ENCODE results near the gene TTC21A. TPM values are rescaled to one million over a fixed set of nuclear protein-coding genes. Genes with fewer than 3 reads are reported as not detected.

Gene TTC21A
- total RNA-seq, 1 donor from 2014 or later = 9.8 TPM

DNA sequence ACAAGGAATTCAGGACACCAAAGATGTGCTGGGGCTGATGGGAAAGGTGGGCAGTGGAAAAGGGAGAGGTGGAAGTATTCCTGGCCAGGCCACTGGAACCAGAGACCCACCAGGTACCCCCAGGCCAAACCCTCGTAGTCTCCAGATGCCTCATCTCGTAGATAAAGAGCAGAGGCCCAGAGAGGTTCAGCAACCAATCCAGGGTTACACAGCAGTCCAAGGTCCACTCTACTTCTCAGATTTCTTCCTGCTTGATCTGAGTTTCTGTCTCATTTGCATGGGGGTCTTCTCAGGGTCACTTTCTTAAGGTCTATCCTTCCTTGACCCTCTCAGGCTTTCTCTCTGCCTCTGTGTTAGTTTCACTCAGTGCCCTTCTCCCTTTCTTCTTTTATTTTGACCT lies 5.1 kb downstream of the TTC21A start:
- H3K9me3 Mint-ChIP-seq = no peaks in the 10 kb centered on the region
- peaks cover 8% of the 10 kb centered on the region for H3K4me1 Mint-ChIP-seq (ENCODE audit: unreplicated experiment)
- no peak overlapping the region for H3K4me3 Mint-ChIP-seq
- H3K27ac Mint-ChIP-seq = no peak overlapping the region
- no peaks in the 10 kb centered on the region for H3K36me3 Mint-ChIP-seq
- no peak for DNase-seq (ENCODE audit: extremely low spot score, unreplicated experiment)
- no peak for TF ChIP-seq CTCF (conservative IDR thresholded peaks at IDR 0.05)
- H3K27me3 Mint-ChIP-seq = no peaks in the 10 kb centered on the region

DNA sequence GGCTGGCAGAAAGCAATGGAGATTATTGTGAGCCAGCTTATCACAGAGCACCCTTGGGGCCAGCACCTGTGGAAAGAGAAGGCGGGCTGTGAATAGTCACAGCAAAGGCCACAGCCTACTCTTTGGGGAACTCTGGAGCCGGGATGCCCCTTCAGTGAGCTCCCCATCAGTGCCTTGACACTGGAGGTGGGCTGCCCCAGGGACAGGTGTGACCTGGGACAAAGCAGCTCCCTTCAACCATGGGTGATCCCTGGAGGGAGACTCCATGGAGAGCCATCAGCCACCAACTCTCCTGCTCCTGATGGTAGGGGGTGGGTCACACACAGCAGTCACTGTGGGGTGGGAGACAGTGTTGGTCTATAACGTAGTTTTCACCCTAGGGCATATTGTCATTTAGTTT lies 5.8 kb downstream of the TTC21A start:
- Mint-ChIP-seq H3K27me3 (no peaks in the 10 kb centered on the region), H3K4me1 (ENCODE audit: unreplicated experiment) (peaks cover 6% of the 10 kb centered on the region)

DNA sequence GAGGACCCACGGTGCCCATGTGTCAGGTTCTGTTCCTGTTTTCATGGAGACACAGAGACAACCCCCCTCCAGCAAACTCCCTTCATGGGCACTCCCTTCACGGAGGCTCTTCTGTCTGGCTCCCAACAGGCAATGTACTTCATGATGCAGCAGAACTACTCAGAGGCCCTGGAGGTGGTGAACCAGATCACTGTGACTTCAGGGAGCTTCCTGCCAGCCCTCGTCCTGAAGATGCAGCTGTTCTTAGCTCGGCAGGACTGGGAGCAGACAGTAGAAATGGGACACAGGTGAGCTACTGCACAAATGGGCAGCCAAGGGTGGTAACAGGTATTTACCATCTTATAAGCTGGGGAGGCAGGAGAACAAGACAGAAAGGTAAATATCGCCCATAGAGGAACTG lies 7.0 kb downstream of the TTC21A start:
- no peak overlapping the region for H3K4me3 Mint-ChIP-seq

More for the DNA sequence above, 5.8 kb downstream of the TTC21A start:
- Mint-ChIP-seq H3K9me3 (no peaks in the 10 kb centered on the region), H3K36me3 (no peaks in the 10 kb centered on the region), H3K4me3 (no peak overlapping the region), H3K27ac (no peak overlapping the region)
- DNase-seq (ENCODE audit: extremely low spot score, unreplicated experiment) = no peak
- TF ChIP-seq CTCF (conservative IDR thresholded peaks at IDR 0.05) = no peak

GRCh38 chr3:39115870-39116269 lies 8.4 kb downstream of the TTC21A start:
- no peak for DNase-seq (ENCODE audit: extremely low spot score, unreplicated experiment)
- TF ChIP-seq CTCF (conservative IDR thresholded peaks at IDR 0.05) = no peak
- no peaks in the 10 kb centered on the region for H3K27me3 Mint-ChIP-seq
- H3K4me1 Mint-ChIP-seq (ENCODE audit: unreplicated experiment) = no peaks in the 10 kb centered on the region
- no peaks in the 10 kb centered on the region for H3K9me3 Mint-ChIP-seq
- no peak overlapping the region for H3K4me3 Mint-ChIP-seq
- no peak overlapping the region for H3K27ac Mint-ChIP-seq
- no peaks in the 10 kb centered on the region for H3K36me3 Mint-ChIP-seq

More for the DNA sequence above, 7.0 kb downstream of the TTC21A start:
- Mint-ChIP-seq H3K4me1 (ENCODE audit: unreplicated experiment) (no peaks in the 10 kb centered on the region), H3K36me3 (no peaks in the 10 kb centered on the region), H3K9me3 (no peaks in the 10 kb centered on the region), H3K27ac (no peak overlapping the region), H3K27me3 (no peaks in the 10 kb centered on the region)
- no peak for DNase-seq (ENCODE audit: extremely low spot score, unreplicated experiment)
- TF ChIP-seq CTCF (conservative IDR thresholded peaks at IDR 0.05) = no peak

DNA sequence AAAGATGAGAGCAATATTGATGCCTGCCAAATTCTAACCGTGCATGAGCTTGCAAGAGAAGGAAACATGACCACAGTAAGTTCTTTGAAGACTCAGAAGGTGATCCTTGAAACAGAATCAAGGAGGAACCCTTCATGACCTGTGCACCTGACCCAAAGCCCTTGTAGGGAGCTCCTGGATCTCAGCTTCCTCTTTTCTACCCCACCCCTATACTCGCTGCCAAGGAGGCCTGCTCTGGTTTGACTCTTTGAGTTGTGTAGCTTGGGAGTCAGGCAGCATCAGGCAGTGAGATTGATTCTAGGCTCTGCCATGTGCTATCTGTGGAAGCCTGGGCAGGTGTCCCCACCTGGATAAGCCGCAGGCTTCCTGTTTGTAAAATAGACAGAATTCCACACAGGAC lies 10.6 kb downstream of the TTC21A start:
- Mint-ChIP-seq H3K27me3 (no peaks in the 10 kb centered on the region), H3K27ac (no peak overlapping the region), H3K36me3 (no peaks in the 10 kb centered on the region), H3K4me1 (ENCODE audit: unreplicated experiment) (no peaks in the 10 kb centered on the region), H3K4me3 (no peak overlapping the region), H3K9me3 (no peaks in the 10 kb centered on the region)
- DNase-seq (ENCODE audit: extremely low spot score, unreplicated experiment) = no peak
- TF ChIP-seq CTCF (conservative IDR thresholded peaks at IDR 0.05) = no peak
